ENCODE data around the gene PIK3CD.
"Not testable (repeated sequence)": the region's sequence is repeated elsewhere in the genome, so short reads cannot be mapped to it uniquely, and the experiment has no call there.

Gene PIK3CD

DNA sequence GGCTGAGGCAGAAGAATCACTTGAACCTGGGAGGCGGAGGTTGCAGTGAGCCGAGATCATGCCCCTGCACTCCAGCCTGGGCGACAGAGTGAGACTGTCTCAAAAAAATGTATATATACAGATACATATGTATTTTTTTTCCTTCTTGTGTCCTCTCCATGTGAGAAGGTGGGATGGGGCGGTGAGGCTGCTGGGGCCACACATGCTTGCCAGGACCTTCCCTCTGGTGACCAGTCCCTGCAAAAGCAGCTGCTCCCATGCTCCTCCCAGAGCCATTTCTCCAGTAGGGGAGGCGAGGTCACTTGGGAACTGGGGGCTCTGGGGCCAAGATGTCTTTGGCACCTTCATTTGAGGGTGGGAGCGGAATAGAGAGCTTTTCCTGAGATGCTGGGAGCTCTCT, 74.9 kb downstream of the PIK3CD start:
- in situ Hi-C loops (cut with MboI; ENCODE audit: low pct_unique_long_range_greater_than_20kb, low sequenced_read_pairs): no loop called here
- DNase-seq: no peak

DNA sequence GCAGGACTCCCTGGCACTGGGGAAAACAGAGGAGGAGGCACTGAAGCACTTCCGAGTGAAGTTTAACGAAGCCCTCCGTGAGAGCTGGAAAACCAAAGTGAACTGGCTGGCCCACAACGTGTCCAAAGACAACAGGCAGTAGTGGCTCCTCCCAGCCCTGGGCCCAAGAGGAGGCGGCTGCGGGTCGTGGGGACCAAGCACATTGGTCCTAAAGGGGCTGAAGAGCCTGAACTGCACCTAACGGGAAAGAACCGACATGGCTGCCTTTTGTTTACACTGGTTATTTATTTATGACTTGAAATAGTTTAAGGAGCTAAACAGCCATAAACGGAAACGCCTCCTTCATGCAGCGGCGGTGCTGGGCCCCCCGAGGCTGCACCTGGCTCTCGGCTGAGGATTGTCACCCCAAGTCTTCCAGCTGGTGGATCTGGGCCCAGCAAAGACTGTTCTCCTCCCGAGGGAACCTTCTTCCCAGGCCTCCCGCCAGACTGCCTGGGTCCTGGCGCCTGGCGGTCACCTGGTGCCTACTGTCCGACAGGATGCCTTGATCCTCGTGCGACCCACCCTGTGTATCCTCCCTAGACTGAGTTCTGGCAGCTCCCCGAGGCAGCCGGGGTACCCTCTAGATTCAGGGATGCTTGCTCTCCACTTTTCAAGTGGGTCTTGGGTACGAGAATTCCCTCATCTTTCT, 75.5 kb downstream of the PIK3CD start:
- in situ Hi-C loops (cut with MboI; ENCODE audit: low pct_unique_long_range_greater_than_20kb, low sequenced_read_pairs): no loop called here
- DNase-seq: no peak

DNA sequence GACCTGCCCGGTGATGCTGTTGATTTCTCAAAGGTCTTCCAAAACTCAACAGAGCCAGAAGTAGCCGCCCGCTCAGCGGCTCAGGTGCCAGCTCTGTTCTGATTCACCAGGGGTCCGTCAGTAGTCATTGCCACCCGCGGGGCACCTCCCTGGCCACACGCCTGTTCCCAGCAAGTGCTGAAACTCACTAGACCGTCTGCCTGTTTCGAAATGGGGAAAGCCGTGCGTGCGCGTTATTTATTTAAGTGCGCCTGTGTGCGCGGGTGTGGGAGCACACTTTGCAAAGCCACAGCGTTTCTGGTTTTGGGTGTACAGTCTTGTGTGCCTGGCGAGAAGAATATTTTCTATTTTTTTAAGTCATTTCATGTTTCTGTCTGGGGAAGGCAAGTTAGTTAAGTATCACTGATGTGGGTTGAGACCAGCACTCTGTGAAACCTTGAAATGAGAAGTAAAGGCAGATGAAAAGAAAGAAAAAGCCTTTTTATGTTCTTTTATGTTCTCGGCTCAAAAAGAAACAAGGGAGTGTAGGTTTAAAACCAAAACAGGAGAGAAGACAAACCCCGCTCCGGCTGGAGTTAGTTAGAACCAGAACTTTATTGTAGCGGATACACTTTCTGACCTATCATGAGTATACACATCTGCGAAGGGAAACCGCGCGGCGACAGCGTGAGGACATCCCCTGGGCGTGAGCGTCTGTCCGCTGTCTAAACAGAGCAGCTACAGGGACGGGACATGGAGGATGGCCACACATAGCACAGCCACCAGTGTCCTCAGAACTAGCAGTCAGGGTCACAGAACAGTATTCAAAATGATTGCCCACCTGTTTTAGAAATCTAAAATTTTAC, 77.1 kb downstream of the PIK3CD start:
- DNase-seq: no peak

DNA sequence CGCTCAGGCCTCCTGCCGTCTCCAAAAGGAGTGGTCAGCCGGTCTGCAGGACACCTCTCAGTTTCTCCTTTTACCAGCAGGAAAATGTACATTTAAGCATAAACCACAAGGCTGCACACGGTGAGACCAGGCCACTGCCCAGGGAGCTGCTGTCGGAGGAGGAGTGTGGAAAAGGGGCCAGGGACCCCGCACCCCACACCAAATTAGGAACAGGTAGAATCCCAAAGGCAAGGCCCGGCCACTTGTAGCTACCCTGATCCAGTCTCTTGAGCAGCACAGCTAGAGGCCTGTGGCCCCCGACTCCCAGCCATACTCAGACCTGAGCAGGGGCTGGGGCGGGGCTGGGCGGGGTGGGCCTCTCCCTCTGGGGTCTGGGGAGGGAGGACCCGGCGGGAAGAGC, 78.0 kb downstream of the PIK3CD start:
- in situ Hi-C loops (cut with MboI; ENCODE audit: low pct_unique_long_range_greater_than_20kb, low sequenced_read_pairs): no loop called here
- no peak for DNase-seq

More for the DNA sequence above, 77.1 kb downstream of the PIK3CD start:
- in situ Hi-C loops (cut with MboI; ENCODE audit: low pct_unique_long_range_greater_than_20kb, low sequenced_read_pairs): no loop called here

DNA sequence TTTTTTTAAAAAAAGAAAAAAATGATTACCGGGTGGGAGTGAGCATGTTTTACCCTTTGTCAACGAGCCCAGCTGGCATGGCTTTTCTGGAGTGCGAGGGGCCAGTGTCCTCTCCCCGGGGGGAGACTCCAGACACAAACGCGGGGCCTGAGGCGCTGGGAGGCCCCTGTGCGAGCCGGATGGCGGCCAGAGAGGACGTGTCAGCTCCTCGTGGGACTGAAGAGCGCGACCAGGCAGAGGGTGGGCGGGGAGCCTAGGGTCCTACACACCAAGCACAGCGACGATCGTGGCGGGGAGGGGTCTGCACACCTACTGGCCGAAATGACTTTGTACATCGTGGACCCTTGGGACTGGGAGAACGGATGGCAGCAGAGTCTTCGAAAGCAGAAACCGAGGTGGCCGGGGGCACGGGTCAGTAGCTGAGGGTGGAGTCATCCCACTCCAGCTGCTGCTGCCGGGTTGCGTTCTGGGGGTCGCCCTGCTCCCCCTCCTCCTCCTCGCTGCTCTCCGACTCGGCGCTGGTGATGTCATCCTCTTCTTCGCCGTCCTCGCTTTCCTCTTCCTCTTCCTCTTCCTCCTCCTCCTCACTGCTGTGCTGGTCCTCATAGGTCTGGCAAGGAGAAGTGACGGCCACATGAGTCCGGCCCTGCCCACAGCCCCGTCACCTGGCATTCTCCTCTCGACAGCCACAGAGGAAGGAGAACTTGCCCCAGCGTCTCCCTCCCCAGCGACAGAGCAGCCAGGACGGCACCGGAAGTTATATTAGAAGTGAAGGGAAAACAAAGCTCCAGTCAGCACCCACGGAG, 78.8 kb downstream of the PIK3CD start:
- no peak for DNase-seq

DNA sequence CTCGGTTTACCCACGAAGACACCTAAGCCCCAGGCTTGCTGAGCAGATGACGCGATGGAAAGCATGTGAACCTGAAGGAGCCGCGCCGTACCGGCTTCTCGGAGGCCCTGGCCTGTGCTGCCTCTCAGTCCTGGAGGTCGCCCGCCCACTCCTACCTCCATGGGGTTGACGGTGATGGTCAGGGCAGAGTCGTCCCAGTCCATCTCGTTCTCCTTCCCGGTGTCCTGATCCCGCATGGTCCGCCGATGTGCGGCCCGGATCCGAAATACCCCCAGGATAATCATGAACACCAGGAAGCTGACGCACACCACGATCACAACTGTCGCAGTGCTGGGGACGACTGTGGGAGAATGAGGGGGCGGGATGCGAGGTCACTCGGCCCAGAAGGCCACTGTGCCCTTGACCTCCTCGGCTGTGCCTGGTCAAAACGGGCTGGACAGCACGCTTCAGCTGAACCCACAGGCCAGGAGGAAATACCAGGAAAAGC, 79.6 kb downstream of the PIK3CD start:
- in situ Hi-C loops (cut with MboI; ENCODE audit: low pct_unique_long_range_greater_than_20kb, low sequenced_read_pairs): no loop called here
- no peak for DNase-seq

More for the DNA sequence above, 78.8 kb downstream of the PIK3CD start:
- in situ Hi-C loops (cut with MboI; ENCODE audit: low pct_unique_long_range_greater_than_20kb, low sequenced_read_pairs): no loop called here

DNA sequence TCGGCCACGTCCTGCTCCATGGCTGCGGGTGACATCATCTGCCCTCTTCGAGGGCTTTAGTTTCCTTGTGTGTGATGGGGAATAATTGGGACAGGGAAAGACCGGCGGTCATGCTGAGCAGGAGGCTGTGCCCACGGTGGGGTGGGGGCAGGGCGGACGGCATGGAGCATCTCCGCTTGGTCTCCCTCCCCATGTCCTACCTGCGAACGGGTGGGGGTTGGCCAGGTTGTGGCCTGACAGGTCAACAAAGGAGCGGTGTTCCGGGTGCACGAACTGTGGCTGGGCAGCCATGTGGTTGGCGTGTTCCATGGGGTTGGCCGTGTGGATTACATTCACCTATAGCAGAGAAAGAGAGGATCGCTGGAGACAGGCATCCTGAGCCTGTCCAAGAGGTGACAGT, 80.0 kb downstream of the PIK3CD start:
- in situ Hi-C loops (cut with MboI; ENCODE audit: low pct_unique_long_range_greater_than_20kb, low sequenced_read_pairs): no loop called here

DNA sequence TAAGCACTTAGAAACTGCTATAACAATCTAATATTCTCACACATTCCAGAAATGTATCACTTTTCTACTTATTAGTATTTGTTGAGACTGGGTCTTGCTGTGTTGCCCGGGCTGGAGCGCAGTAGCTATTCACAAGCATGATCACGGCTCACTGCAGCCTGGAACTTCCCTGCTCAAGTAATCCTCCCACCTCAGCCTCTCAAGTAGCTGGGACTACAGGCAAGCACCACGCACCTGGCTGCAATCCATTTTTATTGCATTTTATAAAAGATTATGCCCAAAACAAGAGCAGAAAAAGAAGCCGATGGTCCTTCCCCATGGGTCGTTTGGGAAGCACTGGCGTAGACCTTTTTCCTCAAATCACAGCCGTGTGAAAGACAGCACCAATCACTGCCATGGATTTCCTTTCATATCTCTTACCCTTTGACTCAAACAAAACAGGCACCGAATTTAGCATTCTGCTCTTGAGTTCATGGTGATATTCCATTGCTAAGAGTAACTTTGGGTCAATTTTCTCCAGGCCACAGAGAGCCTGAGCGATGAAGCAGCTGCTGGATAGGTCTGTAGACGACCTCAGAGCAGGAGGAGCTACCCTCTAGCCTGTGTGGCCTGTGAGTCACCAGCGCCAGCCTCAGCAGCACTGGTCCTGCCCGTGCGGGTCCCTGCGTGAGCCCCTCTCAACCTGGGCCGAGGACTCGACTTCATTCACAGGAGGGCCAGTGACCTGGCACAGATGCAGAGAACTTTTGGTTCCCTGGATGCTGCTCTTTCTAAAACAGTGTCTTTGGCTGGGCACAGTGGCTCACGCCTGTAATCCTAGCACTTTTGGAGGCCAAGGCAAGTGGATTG, 80.8 kb downstream of the PIK3CD start:
- in situ Hi-C loops (cut with MboI; ENCODE audit: low pct_unique_long_range_greater_than_20kb, low sequenced_read_pairs): no loop called here

More for the DNA sequence above, 80.0 kb downstream of the PIK3CD start:
- no peak for DNase-seq

DNA sequence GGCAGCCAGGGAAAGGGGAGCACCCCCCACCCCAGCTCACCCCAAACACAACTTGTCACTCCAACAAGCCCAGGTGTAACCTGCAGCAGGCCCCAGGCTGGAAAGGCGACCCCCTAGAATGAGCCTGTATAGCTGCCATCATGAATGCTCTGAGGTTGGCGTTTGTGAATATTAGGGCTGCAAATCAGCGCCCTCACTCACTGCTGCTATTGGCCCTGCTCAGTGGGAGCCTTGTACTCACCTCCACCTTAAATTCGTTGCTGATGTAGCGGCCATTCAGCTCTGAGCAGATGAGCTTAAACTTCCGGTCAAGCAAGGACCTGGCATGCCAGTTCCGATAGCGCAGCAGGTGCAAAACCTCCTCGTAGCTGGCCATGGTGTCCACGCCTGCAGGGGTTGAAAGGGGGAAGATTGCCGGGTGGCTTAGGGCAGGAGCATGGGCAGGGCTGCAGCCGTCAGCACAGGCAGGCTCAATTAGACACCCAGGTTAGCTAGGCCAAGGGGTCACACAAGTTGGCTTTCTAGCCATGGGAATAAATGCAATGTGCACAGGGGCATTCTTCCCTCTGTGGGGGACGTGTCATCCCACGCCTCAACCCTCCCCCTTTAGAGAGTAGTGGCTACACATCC, 81.7 kb downstream of the PIK3CD start:
- in situ Hi-C loops (cut with MboI; ENCODE audit: low pct_unique_long_range_greater_than_20kb, low sequenced_read_pairs): no loop called here
- DNase-seq: no peak

More for the DNA sequence above, 80.8 kb downstream of the PIK3CD start:
- DNase-seq: no peak

DNA sequence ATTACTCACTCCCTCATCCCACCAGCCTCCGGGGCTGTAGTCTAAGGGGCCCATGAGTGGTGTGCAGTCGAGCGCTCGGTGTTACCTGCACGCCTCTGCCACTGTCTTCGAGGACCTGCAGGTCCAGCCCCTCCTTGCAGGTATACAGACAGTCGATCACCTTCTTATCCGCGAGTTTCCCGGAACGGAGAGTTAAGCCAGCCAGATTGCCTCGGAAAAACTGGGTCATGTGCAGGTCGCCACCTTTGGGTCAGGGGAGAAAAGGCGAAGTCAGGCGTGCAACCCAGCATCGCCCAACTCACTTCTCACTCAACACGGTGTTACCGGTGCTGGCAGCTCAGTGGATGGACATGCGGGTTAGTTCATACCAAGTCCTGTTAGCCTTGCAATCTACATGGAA, 84.3 kb downstream of the PIK3CD start:
- in situ Hi-C loops (cut with MboI; ENCODE audit: low pct_unique_long_range_greater_than_20kb, low sequenced_read_pairs): no loop called here
- DNase-seq: no peak

DNA sequence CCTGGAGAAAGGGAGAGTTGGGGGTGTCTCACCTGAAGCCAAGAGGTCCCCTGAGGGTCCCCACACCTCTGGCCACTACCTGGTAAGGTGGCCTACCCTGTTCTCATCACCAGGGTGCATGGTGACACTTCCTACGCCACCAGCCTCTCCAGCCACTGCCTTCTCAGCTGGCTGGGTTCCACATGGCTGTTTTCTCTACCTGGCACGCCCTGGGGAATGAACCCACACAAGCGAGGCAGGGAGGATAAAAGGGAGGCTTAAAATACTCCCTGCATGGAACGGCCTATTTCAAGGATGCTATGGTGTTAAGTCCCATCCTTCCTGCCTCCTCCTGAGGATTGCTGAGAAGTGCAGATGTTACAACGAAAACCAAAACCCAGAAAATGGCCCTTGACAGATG, 84.7 kb downstream of the PIK3CD start:
- no peak for DNase-seq
- in situ Hi-C loops (cut with MboI; ENCODE audit: low pct_unique_long_range_greater_than_20kb, low sequenced_read_pairs): no loop called here

DNA sequence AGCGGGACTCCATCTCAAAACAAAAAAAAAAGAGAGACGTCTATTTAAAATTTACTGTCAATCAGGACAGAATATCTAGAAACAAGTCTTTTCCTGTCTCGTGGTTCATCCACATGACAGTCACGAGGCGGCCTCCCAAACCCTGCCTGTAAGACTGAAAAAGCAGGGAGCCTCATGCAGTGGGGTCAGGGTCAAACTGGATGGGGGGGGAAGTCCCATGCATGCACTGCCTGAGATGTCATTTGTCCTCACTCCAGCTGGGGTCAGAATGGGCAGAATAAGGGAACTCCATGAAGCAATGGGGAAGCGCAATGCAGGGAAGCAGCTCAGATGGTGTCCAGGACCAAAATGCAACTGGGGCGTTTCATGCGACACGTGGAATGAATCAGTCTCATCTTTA, 85.5 kb downstream of the PIK3CD start:
- in situ Hi-C loops (cut with MboI; ENCODE audit: low pct_unique_long_range_greater_than_20kb, low sequenced_read_pairs): no loop called here
- DNase-seq: no peak

DNA sequence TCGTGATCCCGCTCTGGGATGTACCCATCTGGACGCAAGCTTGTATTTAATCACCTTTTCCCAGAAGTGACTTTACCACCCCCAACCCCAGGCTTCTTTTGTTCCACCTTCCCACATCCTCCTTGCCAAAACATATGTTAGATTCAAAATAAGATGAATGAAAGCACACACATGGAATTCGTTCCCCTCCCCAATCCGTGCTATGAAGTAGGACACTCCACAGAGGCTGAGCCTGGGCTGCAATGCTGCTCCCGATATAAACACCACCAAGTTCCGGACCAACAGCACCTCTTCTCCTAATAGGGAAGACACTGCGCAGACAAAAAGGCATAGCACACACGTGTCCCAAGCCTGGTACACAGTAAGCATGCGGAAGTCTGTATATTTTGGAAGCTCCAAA, 86.1 kb downstream of the PIK3CD start:
- in situ Hi-C loops (cut with MboI; ENCODE audit: low pct_unique_long_range_greater_than_20kb, low sequenced_read_pairs): no loop called here
- DNase-seq: no peak

DNA sequence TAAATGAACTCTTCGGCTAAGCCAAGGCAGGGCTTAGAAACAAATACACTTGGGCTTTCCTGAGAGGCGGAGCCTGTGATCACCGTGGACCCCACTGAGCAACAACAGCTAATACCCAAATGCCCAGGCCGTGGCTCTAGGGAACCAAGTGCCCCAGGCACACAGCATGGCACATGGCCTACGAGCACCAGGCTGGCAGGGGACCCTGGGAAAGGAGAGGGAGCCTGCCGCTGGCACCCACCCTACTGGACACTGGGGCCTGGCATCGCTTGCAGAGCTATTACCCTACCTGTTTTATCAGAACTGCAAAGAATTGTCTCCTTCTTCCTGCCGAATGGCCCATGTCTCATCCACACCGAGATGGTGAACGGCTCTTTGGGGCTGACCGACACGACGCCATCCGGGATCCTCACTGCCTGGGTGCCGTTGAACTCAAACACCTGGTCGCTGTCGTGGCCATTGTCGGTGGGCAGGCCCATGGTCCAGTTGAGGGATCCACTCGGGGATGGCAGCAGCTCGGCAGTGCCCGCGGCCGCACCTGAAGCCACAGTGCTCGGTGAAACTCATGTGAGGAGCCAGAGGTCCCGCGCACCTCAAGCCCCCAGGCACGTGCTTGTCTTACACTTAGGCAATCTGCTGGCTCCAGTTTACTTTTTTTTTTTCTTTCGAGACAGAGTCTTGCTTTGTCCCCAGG, 92.7 kb downstream of the PIK3CD start:
- DNase-seq: no peak
- in situ Hi-C loops (cut with MboI; ENCODE audit: low pct_unique_long_range_greater_than_20kb, low sequenced_read_pairs): no loop called here

DNA sequence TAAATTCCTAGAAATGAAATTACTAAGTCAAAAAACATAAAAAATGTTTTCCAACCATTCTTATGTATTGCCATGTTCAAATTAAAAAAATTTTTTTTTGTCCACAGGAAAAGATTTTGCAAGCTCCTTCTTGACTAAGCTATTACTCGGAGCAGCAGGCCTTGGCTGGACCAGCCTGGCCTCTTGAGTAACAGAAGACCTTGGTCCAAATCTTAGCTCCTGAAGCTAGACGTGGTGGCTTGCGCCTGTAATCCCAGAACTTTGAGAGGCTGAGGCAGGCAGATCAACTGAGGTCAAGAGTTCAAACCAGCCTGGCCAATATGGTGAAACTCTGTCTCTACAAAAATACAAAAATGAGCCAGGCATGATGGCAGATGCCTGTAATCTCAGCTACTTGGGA, 94.7 kb downstream of the PIK3CD start:
- in situ Hi-C loops (cut with MboI; ENCODE audit: low pct_unique_long_range_greater_than_20kb, low sequenced_read_pairs): no loop called here
- DNase-seq: no peak

DNA sequence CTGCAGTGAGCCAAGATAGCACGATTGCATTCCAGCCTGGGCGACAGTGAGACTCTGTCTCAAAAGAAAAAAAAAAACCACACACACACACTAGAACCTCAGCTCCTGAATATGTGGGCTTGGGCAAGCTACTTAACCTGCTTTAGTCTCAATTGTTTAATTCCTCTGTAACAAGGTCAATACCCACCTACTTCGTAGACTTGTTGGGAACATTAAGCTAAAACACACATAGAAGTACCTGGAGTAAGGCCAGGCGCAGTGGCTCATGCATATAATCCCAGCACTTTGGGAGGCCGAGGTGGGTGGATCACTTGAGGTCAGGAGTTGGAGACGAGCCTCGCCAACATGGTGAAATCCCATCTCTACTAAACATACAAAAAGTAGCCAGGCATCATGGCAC, 95.1 kb downstream of the PIK3CD start:
- no peak for DNase-seq

DNA sequence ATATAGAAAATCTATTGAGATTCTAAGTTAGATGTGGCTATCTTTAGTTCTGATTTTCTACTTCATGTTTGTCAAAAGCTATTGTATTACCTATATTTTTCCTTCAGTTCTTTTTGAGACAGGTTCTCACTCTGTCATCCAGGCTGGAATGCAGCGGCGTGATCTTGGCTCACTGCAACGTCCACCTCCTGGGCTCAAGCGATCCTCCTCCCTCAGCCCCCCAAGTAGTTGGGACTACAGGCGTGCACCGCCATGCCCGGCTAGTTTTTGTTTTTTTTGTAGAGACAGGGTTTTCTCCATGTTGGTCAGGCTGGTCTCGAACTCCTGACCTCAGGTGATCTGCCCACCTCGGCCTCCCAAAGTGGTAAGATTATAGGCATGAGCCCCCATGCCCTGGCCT, 96.9 kb downstream of the PIK3CD start:
- in situ Hi-C loops (cut with MboI; ENCODE audit: low pct_unique_long_range_greater_than_20kb, low sequenced_read_pairs); DNase-seq: not testable (repeated sequence)

More for the DNA sequence above, 95.1 kb downstream of the PIK3CD start:
- in situ Hi-C loops (cut with MboI; ENCODE audit: low pct_unique_long_range_greater_than_20kb, low sequenced_read_pairs): no loop called here

DNA sequence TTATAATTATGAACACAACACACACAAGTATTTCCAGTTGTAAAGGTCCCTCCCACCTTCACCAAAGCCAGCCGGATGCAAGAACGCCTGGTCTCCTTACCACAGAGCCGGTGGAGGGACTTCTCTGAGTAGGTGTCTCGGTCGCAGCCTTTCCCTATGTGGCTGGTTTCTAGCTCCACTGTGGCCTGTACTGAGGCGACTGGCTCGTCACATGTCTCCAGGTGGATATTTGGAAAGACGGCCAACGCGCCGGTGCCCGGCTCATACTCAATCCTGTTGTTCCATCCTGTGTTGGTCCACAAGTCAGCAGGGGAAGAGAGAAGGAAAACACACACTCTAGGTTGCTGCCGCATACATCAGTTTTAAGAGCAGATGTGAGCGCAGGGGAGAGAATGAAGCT, 97.8 kb downstream of the PIK3CD start:
- in situ Hi-C loops (cut with MboI; ENCODE audit: low pct_unique_long_range_greater_than_20kb, low sequenced_read_pairs): no loop called here
- no peak for DNase-seq
